Cortex of kidney (tissue), 1 donor: Measurements from ENCODE around the gene KIF18B.

Source experiments
- DNase-seq: peaks from one replicate; lab custom pipeline; 2025; lab: John Stamatoyannopoulos, UW

The KIF18B gene

DNA sequence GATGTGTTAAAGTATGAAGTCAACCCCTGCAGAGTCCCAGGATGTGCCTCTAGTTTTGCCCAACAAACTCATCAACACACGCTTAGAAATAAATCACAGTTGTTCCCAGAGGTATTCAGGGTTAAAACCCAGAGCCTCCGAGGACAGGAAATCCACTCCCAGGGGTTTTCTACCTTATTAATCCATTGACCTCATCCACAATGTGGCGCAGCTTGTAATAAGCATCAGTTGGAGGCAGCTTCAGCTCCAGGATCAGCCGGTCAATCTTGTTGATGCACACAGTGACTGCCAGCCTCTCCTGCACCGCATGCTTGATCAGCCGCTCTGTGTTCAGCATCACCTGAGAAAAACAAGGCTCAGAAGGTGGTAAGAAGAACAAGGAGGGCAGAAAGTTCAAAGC is 71.8 kb downstream of the KIF18B start:
- DNase-seq: no peak
